Aorta (tissue), 5 donors: ENCODE data around the gene CNN3. TPM values are rescaled to one million over a fixed set of nuclear protein-coding genes. Genes with fewer than 3 reads are reported as not detected.

Source experiments
- ATAC-seq: fragments of 200-7000 bp; cut with Tn5 transposase; one replicate; pipeline ENCODE4 v1.9.1; 2022; ENCODE audit warnings: moderate library complexity; ENCODE audit not compliant: low FRiP score
- DNase-seq, 2 donors: peaks; one replicate each; pipeline ENCODE4 v3.0.0-alpha.2; 2020
- H3K27ac ChIP-seq, 2 donors: one replicate each; pipeline ENCODE4 v1.5.1; 2013; ENCODE audit warnings: low read length in 2 of 2, mild to moderate bottlenecking in 2 of 2, moderate library complexity in 2 of 2, control low read depth in 1 of 2, inconsistent platforms in 1 of 2, low read depth in 1 of 2
- H3K27me3 ChIP-seq, 2 donors: one replicate each; pipeline ENCODE4 v1.6.1; 2013; ENCODE audit warnings: control low read depth in 1 of 2, low read length in 1 of 2, mild to moderate bottlenecking in 1 of 2, moderate library complexity in 1 of 2; ENCODE audit not compliant: insufficient read depth in 2 of 2, control insufficient read depth in 1 of 2
- H3K36me3 ChIP-seq, 2 donors: one replicate each; pipeline ENCODE4 v1.6.1; 2013; ENCODE audit warnings: control low read depth in 1 of 2, low read length in 1 of 2, mild to moderate bottlenecking in 1 of 2; ENCODE audit not compliant: insufficient read depth in 2 of 2, control insufficient read depth in 1 of 2
- H3K4me1 ChIP-seq, 2 donors: one replicate each; pipeline ENCODE4 v1.6.1; 2013; ENCODE audit warnings: low read length in 2 of 2, control low read depth in 1 of 2, mild to moderate bottlenecking in 1 of 2, moderate library complexity in 1 of 2; ENCODE audit not compliant: insufficient read depth in 2 of 2, control insufficient read depth in 1 of 2
- H3K4me3 ChIP-seq, 2 donors: one replicate each; pipeline ENCODE4 v1.5.1; 2013; ENCODE audit warnings: low read length in 2 of 2, control low read depth in 1 of 2, mild to moderate bottlenecking in 1 of 2
- H3K9me3 ChIP-seq: one replicate; pipeline ENCODE4 v1.6.1; 2013; ENCODE audit warnings: mild to moderate bottlenecking, low read length; ENCODE audit not compliant: control insufficient read depth
- WGBS, 2 donors: extraction: QIAGEN DNeasy Blood & Tissue Kit; methylation state at CpG; one replicate each; pipeline ENCODE4 v1.1.7; 2013; 5-methylcytosine and 5-hydroxymethylcytosine counted together
- intact Hi-C, 2 donors: fragments of 100-400 bp; cut with DNase I; formaldehyde crosslinking; loops; one replicate each; pipeline versions ENCODE4 v1.14.2 to v1.15.0; 2022
- polyA plus RNA-seq, 2 donors: library from polyadenylated mRNA; stranded (reverse); fragments of 200-250 nt; gene quantifications; one replicate each; pipeline ENCODE4 v1.2.3, GENCODE V29; 2013
- total RNA-seq, 2 donors: library from RNA; stranded (reverse); fragmentation: NEBNext Ultra II Directional; extraction: Animal tissue kit (Norgen Biotek cat#: 25700); gene quantifications; one replicate each; pipeline ENCODE4 v1.2.1, GENCODE V29; 2021
- donor health status: healthy with polysubstance abuse.
- donor health status: Bipolar disorder and iron deficiency.
- donor health status: DM: no; HTN: no; CAD: no.
- donor health status: DM: no; HTN: no; CAD: no.
- donor health status: DM: yes; HTN: yes; CAD: no.

CNN3 gene
- total and polyA plus RNA-seq, 4 donors, result 138 to 463 (median 294) TPM

GRCh38 chr1:94878329-94878728 is 48.6 kb downstream of the CNN3 start:
- no peak overlapping the region for H3K4me3 ChIP-seq
- no peaks in the 10 kb centered on the region for H3K9me3 ChIP-seq
- ATAC-seq, result no peak
- no peak for DNase-seq
- H3K36me3 ChIP-seq, result no peaks in the 10 kb centered on the region
- H3K27me3 ChIP-seq, result no peaks in the 10 kb centered on the region
- 92 to 97% methylated on average over 5 of the region's 5 CpGs for whole genome bisulfite sequencing, 2 donors
- intact Hi-C loops, result no loop called here
- no peaks in the 10 kb centered on the region for H3K4me1 ChIP-seq
- no peak overlapping the region for H3K27ac ChIP-seq

DNA sequence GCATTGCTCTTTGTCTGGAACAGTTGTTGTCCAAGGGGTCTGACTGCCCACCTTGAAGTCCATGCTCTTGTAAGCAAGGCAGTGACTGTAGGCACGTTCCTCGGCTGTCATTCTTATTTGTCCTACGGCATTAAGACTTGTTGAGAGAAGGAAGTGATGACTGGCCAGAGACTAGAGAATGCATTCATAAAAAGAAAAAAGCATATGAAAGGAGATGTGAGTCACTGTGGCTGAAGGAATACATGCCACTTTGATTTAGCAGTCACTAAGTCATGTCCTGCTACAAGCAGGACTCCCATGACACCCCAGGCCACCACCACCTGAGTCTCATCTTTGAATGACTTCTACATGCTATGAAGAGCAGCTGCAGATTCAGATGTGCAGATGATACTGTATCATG is 50.5 kb downstream of the CNN3 start:
- DNase-seq (no peak), ATAC-seq (no peak)
- H3K4me3 ChIP-seq, result no peak overlapping the region
- no peaks in the 10 kb centered on the region for H3K9me3 ChIP-seq
- 80 to 89% methylated on average over 3 of the region's 3 CpGs for WGBS, 2 donors
- H3K27ac ChIP-seq, result no peak overlapping the region
- no peaks in the 10 kb centered on the region for H3K4me1 ChIP-seq
- no peaks in the 10 kb centered on the region for H3K36me3 ChIP-seq
- H3K27me3 ChIP-seq, result no peaks in the 10 kb centered on the region
- intact Hi-C loops, result no loop called here

- no peak overlapping the region for H3K4me3 ChIP-seq
- no peaks in the 10 kb centered on the region for H3K4me1 ChIP-seq
- no peak overlapping the region for H3K27ac ChIP-seq
- DNase-seq (no peak), ATAC-seq (no peak)
- WGBS, 2 donors, result 84 to 89% methylated on average over 4 of the region's 4 CpGs
- intact Hi-C loops, result no loop called here
- no peaks in the 10 kb centered on the region for H3K36me3 ChIP-seq
- no peaks in the 10 kb centered on the region for H3K27me3 ChIP-seq
- no peaks in the 10 kb centered on the region for H3K9me3 ChIP-seq
Observed at GRCh38 chr1:94875794-94876193, 51.1 kb downstream of the CNN3 start.

- Histone ChIP-seq H3K36me3 (no peaks in the 10 kb centered on the region), H3K27me3 (no peaks in the 10 kb centered on the region), H3K4me1 (no peaks in the 10 kb centered on the region), H3K27ac (no peak overlapping the region), H3K4me3 (no peak overlapping the region), H3K9me3 (no peaks in the 10 kb centered on the region)
- no peak for ATAC-seq
- intact Hi-C loops, result no loop called here
- no peak for DNase-seq
- WGBS, 2 donors, result 93 to 96% methylated on average over 6 of the region's 6 CpGs
Observed at GRCh38 chr1:94874423-94874822, 52.5 kb downstream of the CNN3 start.

GRCh38 chr1:94873520-94874351 is 53.2 kb downstream of the CNN3 start:
- no peaks in the 10 kb centered on the region for H3K36me3 ChIP-seq
- ATAC-seq (no peak), DNase-seq (no peak)
- no peaks in the 10 kb centered on the region for H3K9me3 ChIP-seq
- H3K4me3 ChIP-seq, result no peak overlapping the region
- intact Hi-C loops, result no loop called here
- WGBS, 2 donors, result 84 to 87% methylated on average over 7 of the region's 7 CpGs
- no peaks in the 10 kb centered on the region for H3K4me1 ChIP-seq
- no peak overlapping the region for H3K27ac ChIP-seq
- no peaks in the 10 kb centered on the region for H3K27me3 ChIP-seq

DNA sequence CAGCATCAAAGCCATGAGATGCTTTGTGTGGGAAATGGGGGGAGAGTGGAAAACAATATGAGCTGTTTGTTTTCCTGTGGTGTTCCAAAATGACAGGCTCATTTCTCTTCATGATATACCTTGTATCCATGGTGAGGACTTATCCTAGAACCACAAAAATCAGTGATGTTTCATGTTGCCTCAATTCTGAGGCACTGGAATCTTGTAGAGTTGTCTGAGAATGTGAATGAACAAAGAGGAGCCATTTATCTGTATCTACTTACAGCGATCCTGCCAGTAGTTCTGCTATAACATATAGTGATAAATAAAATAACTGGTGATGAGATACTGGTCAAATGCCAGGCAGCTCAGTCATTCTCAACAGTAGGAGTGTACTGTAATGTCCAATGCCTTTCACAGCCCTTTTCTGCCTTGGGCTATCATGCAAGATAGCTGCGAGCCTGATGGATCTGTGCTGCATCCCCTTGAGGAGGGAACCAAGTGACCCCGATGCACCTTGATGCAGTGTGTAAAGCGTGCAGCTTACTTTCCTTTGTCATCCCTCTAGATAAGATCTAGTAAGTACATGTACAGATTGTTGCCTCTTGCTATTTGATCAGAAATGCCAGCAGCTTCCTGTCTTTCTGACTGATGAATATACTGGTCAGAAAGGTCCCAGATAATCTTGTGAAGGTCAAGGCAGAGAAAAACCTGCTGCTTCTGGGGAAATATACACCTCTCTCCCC is 54.0 kb downstream of the CNN3 start:
- Histone ChIP-seq H3K4me1 (no peaks in the 10 kb centered on the region), H3K27ac (no peak overlapping the region), H3K36me3 (no peaks in the 10 kb centered on the region), H3K9me3 (no peaks in the 10 kb centered on the region), H3K27me3 (no peaks in the 10 kb centered on the region), H3K4me3 (no peak overlapping the region)
- DNase-seq (no peak), ATAC-seq (no peak)
- WGBS, 2 donors, result 94% methylated on average over 4 of the region's 4 CpGs
- intact Hi-C loops, result no loop called here

DNA sequence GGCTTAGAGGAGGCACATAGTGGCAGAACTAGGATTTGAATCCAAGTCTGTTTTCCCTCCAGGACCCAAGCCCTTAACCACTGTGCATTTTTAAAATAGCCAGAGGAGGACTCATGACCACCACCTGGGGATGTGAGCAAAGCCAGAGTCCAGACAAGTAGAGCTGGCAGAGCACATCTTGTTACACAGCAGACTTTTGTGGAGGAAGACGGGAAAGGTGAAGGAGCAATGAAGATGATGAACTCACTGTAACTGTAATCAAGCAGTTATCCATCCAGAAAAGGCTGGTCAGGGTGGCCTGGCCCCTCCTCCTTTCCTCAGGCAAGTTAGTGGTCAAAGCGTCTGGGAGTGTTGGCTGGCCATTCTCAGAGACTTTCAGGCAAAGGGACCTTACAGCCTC is 55.9 kb downstream of the CNN3 start:
- no peaks in the 10 kb centered on the region for H3K27me3 ChIP-seq
- H3K4me1 ChIP-seq, result peaks cover 0 to 3% of the 10 kb centered on the region in 2 donors
- ATAC-seq (no peak), DNase-seq (no peak)
- no peaks in the 10 kb centered on the region for H3K36me3 ChIP-seq
- no peak overlapping the region for H3K27ac ChIP-seq
- H3K9me3 ChIP-seq, result no peaks in the 10 kb centered on the region
- no peak overlapping the region for H3K4me3 ChIP-seq
- intact Hi-C loops, result no loop called here
- WGBS, 2 donors, result 78 to 86% methylated on average over 2 of the region's 2 CpGs

GRCh38 chr1:94866164-94866807 is 60.6 kb downstream of the CNN3 start:
- Histone ChIP-seq H3K36me3 (no peaks in the 10 kb centered on the region), H3K4me3 (no peak overlapping the region), H3K9me3 (no peaks in the 10 kb centered on the region), H3K4me1 (peaks cover 7 to 8% of the 10 kb centered on the region in 2 donors), H3K27ac (peak overlapping the region; percentile 66 to 98), H3K27me3 (no peaks in the 10 kb centered on the region)
- DNase-seq, result no peak
- no peak for ATAC-seq
- intact Hi-C loops, result loop anchor here in 1 of 2 donors (5.0 kb wide), 1 partner anchor 61 kb away; the partner anchor contains the start of gene CNN3
- WGBS, 2 donors, result 53% methylated on average over 4 of the region's 4 CpGs
